ENCODE measurements around the gene LRRC66.

- TF ChIP-seq CTCF (IDR thresholded peaks at IDR 0.05) (no peak), POLR2A (IDR thresholded peaks at IDR 0.05) (no peak)
Observed at GRCh38 chr4:51960486-51960885, 59.7 kb downstream of the LRRC66 start.

Measured in thyroid gland (tissue), 4 donors.